ENCODE results near the gene TMPRSS9.

Gene TMPRSS9

DNA sequence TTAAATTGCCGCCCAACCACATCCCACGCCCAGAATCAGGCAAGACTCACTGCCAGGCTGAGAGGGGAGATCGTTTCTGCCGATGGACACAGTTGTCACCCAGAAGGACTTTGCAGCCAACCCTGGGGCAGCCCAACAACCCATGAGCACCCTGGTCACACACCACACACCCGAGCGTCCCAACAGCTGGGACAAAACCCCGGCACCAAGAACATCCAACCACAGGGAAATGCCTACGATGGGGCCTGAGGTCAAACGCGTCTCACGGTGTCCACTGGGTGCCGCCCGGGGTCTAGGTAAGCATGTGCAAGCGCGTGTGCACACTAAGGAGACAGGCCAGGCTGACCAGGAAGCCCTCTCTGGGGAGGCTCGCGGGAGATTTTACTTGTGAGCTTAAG is 83.7 kb downstream of the TMPRSS9 start:
- H3K9me3 ChIP-seq (ENCODE audit: control insufficient read depth, insufficient read depth, low read depth, low read length), result no peaks in the 10 kb centered on the region
- TF ChIP-seq ZNF341 (tag by site-specific recombination; IDR thresholded peaks at IDR 0.05; ENCODE audit: low read depth) (no peak), EGR2 (tag by site-specific recombination; IDR thresholded peaks at IDR 0.05; ENCODE audit: low read depth) (peak; percentile 22; the same call in 1 of the 2 replicates)
- ChIA-PET CTCF (interaction anchor here (0.6 to 0.7 kb wide), 2 partner anchors 193 to 205 kb away, joined by 3 to 4 read pairs; no protein-coding TSS in a partner anchor), POLR2A (interaction anchor here (2.1 kb wide), 1 partner anchor 32 kb away, joined by 7 read pairs; the partner anchor contains the start of gene GADD45B)
- H3K4me3 ChIP-seq (ENCODE audit: low read depth, low read length), result no peak overlapping the region
- H3K27ac ChIP-seq (ENCODE audit: extremely low read depth, low read depth, low read length), result no peak overlapping the region
- peaks cover 10 to 69% of the 10 kb centered on the region in 2 experiments; a peak in 2 of 3 replicates for H3K36me3 ChIP-seq (ENCODE audit: control insufficient read depth in 2 of 2, insufficient read depth in 1 of 2, low read length in 2 of 2)
- H3K4me1 ChIP-seq (ENCODE audit: control insufficient read depth, insufficient read depth, low read length), result no peaks in the 10 kb centered on the region

DNA sequence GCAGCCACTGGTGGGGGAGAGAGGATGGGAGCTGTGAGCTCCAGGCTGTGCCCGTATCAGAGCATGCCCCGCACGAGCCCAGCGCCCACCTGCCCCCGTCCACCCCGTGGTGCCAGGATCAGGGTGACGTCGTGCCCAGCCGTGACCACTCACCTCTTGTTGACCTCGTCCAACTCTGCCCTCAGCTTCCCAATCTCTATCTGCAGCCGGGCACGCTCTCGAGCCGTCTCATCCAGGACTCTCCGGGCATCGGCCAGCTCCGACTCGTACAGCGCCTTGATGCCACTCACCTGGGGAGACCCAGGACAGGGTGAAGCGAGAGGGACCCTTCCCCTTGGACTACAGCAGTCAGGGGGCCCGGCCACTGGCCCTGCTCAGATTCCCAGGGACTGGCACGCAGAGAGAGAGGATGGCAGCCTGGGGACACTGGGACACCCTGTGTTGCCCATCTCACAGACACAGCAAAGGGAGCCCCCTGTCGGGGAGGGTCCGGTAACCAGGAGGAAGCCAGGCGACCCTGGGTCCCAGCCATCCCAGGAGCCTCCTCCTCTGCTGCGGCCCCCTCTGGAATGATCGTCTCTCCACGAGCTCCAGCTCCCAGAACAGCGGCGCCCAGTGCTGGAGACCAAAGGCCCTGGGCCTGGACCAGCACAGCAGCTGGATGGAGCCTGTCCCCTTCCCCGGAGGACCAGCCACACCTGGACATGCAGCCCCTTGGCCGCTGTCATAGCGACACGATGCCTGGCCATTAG is 84.4 kb downstream of the TMPRSS9 start:
- Histone ChIP-seq H3K27ac (ENCODE audit: extremely low read depth, low read depth, low read length) (no peak overlapping the region), H3K9me3 (ENCODE audit: control insufficient read depth, insufficient read depth, low read depth, low read length) (no peaks in the 10 kb centered on the region), H3K4me1 (ENCODE audit: control insufficient read depth, insufficient read depth, low read length) (no peaks in the 10 kb centered on the region), H3K36me3 (ENCODE audit: control insufficient read depth in 2 of 2, insufficient read depth in 1 of 2, low read length in 2 of 2) (peaks cover 10 to 69% of the 10 kb centered on the region in 2 experiments; a peak in 2 of 3 replicates), H3K4me3 (ENCODE audit: low read depth, low read length) (no peak overlapping the region)
- ChIA-PET CTCF (no interaction called here), POLR2A (interaction anchor here (1.9 kb wide), 1 partner anchor 32 kb away, joined by 6 read pairs; the partner anchor contains the start of gene GADD45B)
- TF ChIP-seq, protein P1, sequence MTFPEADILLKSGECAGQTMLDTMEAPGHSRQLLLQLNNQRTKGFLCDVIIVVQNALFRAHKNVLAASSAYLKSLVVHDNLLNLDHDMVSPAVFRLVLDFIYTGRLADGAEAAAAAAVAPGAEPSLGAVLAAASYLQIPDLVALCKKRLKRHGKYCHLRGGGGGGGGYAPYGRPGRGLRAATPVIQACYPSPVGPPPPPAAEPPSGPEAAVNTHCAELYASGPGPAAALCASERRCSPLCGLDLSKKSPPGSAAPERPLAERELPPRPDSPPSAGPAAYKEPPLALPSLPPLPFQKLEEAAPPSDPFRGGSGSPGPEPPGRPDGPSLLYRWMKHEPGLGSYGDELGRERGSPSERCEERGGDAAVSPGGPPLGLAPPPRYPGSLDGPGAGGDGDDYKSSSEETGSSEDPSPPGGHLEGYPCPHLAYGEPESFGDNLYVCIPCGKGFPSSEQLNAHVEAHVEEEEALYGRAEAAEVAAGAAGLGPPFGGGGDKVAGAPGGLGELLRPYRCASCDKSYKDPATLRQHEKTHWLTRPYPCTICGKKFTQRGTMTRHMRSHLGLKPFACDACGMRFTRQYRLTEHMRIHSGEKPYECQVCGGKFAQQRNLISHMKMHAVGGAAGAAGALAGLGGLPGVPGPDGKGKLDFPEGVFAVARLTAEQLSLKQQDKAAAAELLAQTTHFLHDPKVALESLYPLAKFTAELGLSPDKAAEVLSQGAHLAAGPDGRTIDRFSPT (tag by site-specific recombination; IDR thresholded peaks at IDR 0.05), result peak; percentile 41; the same call in 1 of the 2 replicates
- TF ChIP-seq ZNF777 (tag by site-specific recombination; IDR thresholded peaks at IDR 0.05; ENCODE audit: borderline replicate concordance), result no peak

DNA sequence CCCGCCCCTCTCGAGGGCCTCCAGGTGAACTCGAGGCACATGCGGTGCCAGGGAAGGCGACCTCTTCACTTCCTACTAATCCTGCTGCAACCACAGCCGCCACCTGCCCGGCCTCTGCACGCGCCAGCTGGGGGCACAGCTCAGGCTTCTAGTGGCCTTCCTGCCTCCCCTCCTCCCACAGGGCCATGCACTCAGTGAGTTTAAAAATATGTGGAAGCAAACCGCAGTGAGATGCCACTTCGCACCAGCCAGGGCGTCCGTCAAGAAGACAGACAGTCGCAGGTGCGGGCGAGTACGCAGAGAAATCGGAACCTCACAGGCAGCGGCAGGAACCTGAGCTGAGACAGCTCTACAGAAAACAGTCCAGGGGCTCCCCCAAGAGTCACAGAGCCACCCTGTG is 86.3 kb downstream of the TMPRSS9 start:
- CTCF ChIA-PET, result interaction anchor here (0.6 kb wide), 1 partner anchor 188 kb away, joined by 3 read pairs; no protein-coding TSS in a partner anchor
- Histone ChIP-seq H3K4me3 (ENCODE audit: low read depth, low read length) (no peak overlapping the region), H3K9me3 (ENCODE audit: control insufficient read depth, insufficient read depth, low read depth, low read length) (no peaks in the 10 kb centered on the region), H3K27ac (ENCODE audit: extremely low read depth, low read depth, low read length) (no peak overlapping the region), H3K36me3 (ENCODE audit: control insufficient read depth in 2 of 2, insufficient read depth in 1 of 2, low read length in 2 of 2) (peaks cover 10 to 69% of the 10 kb centered on the region in 2 experiments; a peak in 2 of 3 replicates), H3K4me1 (ENCODE audit: control insufficient read depth, insufficient read depth, low read length) (no peaks in the 10 kb centered on the region)
- POLR2A ChIA-PET, result interaction anchor here (1.9 kb wide), 1 partner anchor 30 kb away, joined by 6 read pairs; the partner anchor contains the start of gene GADD45B
- TF ChIP-seq MYNN (tag by site-specific recombination; IDR thresholded peaks at IDR 0.05; ENCODE audit: borderline replicate concordance) (no peak), REPIN1 (tag by site-specific recombination; IDR thresholded peaks at IDR 0.05; ENCODE audit: low read depth) (no peak), ZNF747 (tag by site-specific recombination; IDR thresholded peaks at IDR 0.05) (no peak), ZNF600 (tag by site-specific recombination; IDR thresholded peaks at IDR 0.05) (no peak), HOXA7 (CRISPR knock-in tag; IDR thresholded peaks at IDR 0.05; ENCODE audit: borderline replicate concordance) (no peak)
- TF ChIP-seq, protein P2, sequence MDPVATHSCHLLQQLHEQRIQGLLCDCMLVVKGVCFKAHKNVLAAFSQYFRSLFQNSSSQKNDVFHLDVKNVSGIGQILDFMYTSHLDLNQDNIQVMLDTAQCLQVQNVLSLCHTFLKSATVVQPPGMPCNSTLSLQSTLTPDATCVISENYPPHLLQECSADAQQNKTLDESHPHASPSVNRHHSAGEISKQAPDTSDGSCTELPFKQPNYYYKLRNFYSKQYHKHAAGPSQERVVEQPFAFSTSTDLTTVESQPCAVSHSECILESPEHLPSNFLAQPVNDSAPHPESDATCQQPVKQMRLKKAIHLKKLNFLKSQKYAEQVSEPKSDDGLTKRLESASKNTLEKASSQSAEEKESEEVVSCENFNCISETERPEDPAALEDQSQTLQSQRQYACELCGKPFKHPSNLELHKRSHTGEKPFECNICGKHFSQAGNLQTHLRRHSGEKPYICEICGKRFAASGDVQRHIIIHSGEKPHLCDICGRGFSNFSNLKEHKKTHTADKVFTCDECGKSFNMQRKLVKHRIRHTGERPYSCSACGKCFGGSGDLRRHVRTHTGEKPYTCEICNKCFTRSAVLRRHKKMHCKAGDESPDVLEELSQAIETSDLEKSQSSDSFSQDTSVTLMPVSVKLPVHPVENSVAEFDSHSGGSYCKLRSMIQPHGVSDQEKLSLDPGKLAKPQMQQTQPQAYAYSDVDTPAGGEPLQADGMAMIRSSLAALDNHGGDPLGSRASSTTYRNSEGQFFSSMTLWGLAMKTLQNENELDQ (tag by site-specific recombination; IDR thresholded peaks at IDR 0.05; ENCODE audit: low read depth), result no peak

DNA sequence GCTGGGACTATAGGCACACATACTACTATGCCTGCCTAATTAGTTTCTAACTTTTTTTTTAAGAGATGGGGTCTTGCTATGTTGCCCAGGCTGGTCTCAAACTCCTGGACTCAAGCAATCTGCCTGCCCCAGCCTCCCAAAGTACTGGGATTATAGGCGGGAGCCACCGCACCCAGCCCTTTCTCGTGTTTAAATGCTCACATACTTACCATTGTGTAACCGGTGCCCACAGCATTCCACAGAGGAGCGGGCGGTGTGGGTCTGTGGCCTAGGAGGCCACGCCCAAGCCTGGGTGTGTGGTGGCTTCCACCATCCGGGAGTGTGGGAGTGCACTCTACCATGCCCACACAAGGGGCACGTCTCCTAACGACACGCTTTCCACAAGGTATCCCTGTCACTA is 89.0 kb downstream of the TMPRSS9 start:
- CTCF ChIA-PET, result interaction anchor here (0.8 to 1.0 kb wide), 2 partner anchors 12 to 166 kb away, joined by 3 read pairs; no protein-coding TSS in a partner anchor
- POLR2A ChIA-PET, result no interaction called here
- no peak overlapping the region for H3K27ac ChIP-seq (ENCODE audit: extremely low read depth, low read depth, low read length)
- no peaks in the 10 kb centered on the region for H3K9me3 ChIP-seq (ENCODE audit: control insufficient read depth, insufficient read depth, low read depth, low read length)
- H3K4me1 ChIP-seq (ENCODE audit: control insufficient read depth, insufficient read depth, low read length), result no peaks in the 10 kb centered on the region
- no peak overlapping the region for H3K4me3 ChIP-seq (ENCODE audit: low read depth, low read length)
- H3K36me3 ChIP-seq (ENCODE audit: control insufficient read depth in 2 of 2, insufficient read depth in 1 of 2, low read length in 2 of 2), result peaks cover 4 to 58% of the 10 kb centered on the region in 2 experiments; a peak in 2 of 3 replicates
- TF ChIP-seq SCRT1 (tag by site-specific recombination; IDR thresholded peaks at IDR 0.05; ENCODE audit: borderline replicate concordance) (no peak), ZNF121 (tag by site-specific recombination; IDR thresholded peaks at IDR 0.05) (peak; percentile 90), KLF1 (tag by site-specific recombination; IDR thresholded peaks at IDR 0.05) (0 out of 2 replicates have a peak, but pooled peaks have one; percentile 15), EGR2 (tag by site-specific recombination; IDR thresholded peaks at IDR 0.05; ENCODE audit: low read depth) (peak; percentile 65), REPIN1 (tag by site-specific recombination; IDR thresholded peaks at IDR 0.05; ENCODE audit: low read depth) (no peak), ZNF664 (tag by site-specific recombination; IDR thresholded peaks at IDR 0.05) (peak; percentile 75), ZSCAN30 (tag by site-specific recombination; IDR thresholded peaks at IDR 0.05) (no peak), ZFHX2 (tag by site-specific recombination; conservative IDR thresholded peaks at IDR 0.05) (peak; percentile 62), KLF9 (tag by site-specific recombination; IDR thresholded peaks at IDR 0.05; ENCODE audit: low read depth) (no peak)
- TF ChIP-seq, protein P3, sequence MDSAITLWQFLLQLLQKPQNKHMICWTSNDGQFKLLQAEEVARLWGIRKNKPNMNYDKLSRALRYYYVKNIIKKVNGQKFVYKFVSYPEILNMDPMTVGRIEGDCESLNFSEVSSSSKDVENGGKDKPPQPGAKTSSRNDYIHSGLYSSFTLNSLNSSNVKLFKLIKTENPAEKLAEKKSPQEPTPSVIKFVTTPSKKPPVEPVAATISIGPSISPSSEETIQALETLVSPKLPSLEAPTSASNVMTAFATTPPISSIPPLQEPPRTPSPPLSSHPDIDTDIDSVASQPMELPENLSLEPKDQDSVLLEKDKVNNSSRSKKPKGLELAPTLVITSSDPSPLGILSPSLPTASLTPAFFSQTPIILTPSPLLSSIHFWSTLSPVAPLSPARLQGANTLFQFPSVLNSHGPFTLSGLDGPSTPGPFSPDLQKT (IDR thresholded peaks at IDR 0.05; ENCODE audit: borderline replicate concordance, low read depth, low read length), result no peak

Data from HEK293 (cell line).